HEK293 (cell line): ENCODE data around the gene CSRNP2.

ENCODE experiments used
- GFI1B ChIP-seq: fragments of 450-650 bp; formaldehyde crosslinking; IDR thresholded peaks from 2 replicates; pipeline ENCODE4 v1.5.1; 2016; ENCODE audit warnings: missing biosample characterization, missing genetic modification characterization
- HIC1 ChIP-seq: fragments of 450-650 bp; formaldehyde crosslinking; IDR thresholded peaks from 2 replicates; pipeline ENCODE4 v1.5.1; 2016; ENCODE audit warnings: missing biosample characterization, missing genetic modification characterization
- INSM2 ChIP-seq: fragments of 450-650 bp; formaldehyde crosslinking; IDR thresholded peaks from 2 replicates; pipeline ENCODE4 v1.5.1; 2016; ENCODE audit warnings: missing biosample characterization, missing genetic modification characterization
- KLF9 ChIP-seq: fragments of 450-650 bp; formaldehyde crosslinking; IDR thresholded peaks from 2 replicates; pipeline ENCODE4 v1.5.1; 2016; ENCODE audit warnings: missing biosample characterization, missing genetic modification characterization, low read depth
- MEIS1 ChIP-seq: sonication (generic); formaldehyde crosslinking; IDR thresholded peaks from 2 replicates; pipeline ENCODE4 v1.8.1; 2022; ENCODE audit warnings: missing genetic modification reagents, mild to moderate bottlenecking, borderline replicate concordance
- OSR2 ChIP-seq: fragments of 450-650 bp; formaldehyde crosslinking; IDR thresholded peaks from 2 replicates; pipeline ENCODE4 v1.5.1; 2016; ENCODE audit warnings: missing biosample characterization, missing genetic modification characterization
- PRDM1 ChIP-seq: fragments of 450-650 bp; formaldehyde crosslinking; IDR thresholded peaks from 2 replicates; pipeline ENCODE4; 2016; ENCODE audit warnings: missing biosample characterization, missing genetic modification characterization
- REPIN1 ChIP-seq: fragments of 450-650 bp; formaldehyde crosslinking; IDR thresholded peaks from 2 replicates; pipeline ENCODE4 v1.5.1; 2017; ENCODE audit warnings: missing biosample characterization, missing genetic modification characterization, low read depth
- SCRT1 ChIP-seq: fragments of 450-650 bp; formaldehyde crosslinking; IDR thresholded peaks from 2 replicates; pipeline ENCODE4 v1.5.1; 2016; ENCODE audit warnings: missing biosample characterization, missing genetic modification characterization, borderline replicate concordance
- SETDB1 ChIP-seq: IDR thresholded peaks from one replicate; pipeline ENCODE4 v1.6.1; 2017; ENCODE audit warnings: mild to moderate bottlenecking, low read length, moderate library complexity, mixed read lengths; ENCODE audit not compliant: insufficient read length
- SP2 ChIP-seq: fragments of 450-650 bp; formaldehyde crosslinking; IDR thresholded peaks from 2 replicates; pipeline ENCODE4 v1.5.1; 2016; ENCODE audit warnings: missing biosample characterization, missing genetic modification characterization
- SP3 ChIP-seq: fragments of 450-650 bp; formaldehyde crosslinking; IDR thresholded peaks from 2 replicates; pipeline ENCODE4 v1.5.1; 2016; ENCODE audit warnings: missing biosample characterization, missing genetic modification characterization
- ZBTB17 ChIP-seq: fragments of 450-650 bp; formaldehyde crosslinking; IDR thresholded peaks from 2 replicates; pipeline ENCODE4 v1.5.1; 2016; ENCODE audit warnings: missing biosample characterization, missing genetic modification characterization
- ZBTB48 ChIP-seq: fragments of 450-650 bp; formaldehyde crosslinking; IDR thresholded peaks from 2 replicates; pipeline ENCODE4 v1.5.1; 2016; ENCODE audit warnings: missing biosample characterization, missing genetic modification characterization
- ZFP3 ChIP-seq: fragments of 450-650 bp; formaldehyde crosslinking; IDR thresholded peaks from 2 replicates; pipeline ENCODE4 v1.5.1; 2016; ENCODE audit warnings: low read depth, missing biosample characterization, missing genetic modification characterization
- ZNF121 ChIP-seq: fragments of 450-650 bp; formaldehyde crosslinking; IDR thresholded peaks from 2 replicates; pipeline ENCODE4 v1.5.1; 2016; ENCODE audit warnings: missing biosample characterization, missing genetic modification characterization
- ZNF146 ChIP-seq: fragments of 450-650 bp; formaldehyde crosslinking; IDR thresholded peaks from 2 replicates; pipeline ENCODE4 v1.5.1; 2016; ENCODE audit warnings: missing biosample characterization, missing genetic modification characterization
- ZNF19 ChIP-seq: fragments of 450-650 bp; formaldehyde crosslinking; IDR thresholded peaks from 2 replicates; pipeline ENCODE4; 2016; ENCODE audit warnings: missing biosample characterization, missing genetic modification characterization, low read depth
- ZNF350 ChIP-seq: fragments of 450-650 bp; formaldehyde crosslinking; IDR thresholded peaks from 2 replicates; pipeline ENCODE4 v1.5.0; 2017; ENCODE audit warnings: missing biosample characterization, mild to moderate bottlenecking, missing genetic modification characterization
- ZNF423 ChIP-seq: fragments of 450-650 bp; formaldehyde crosslinking; IDR thresholded peaks from 2 replicates; pipeline ENCODE4 v1.5.1; 2016; ENCODE audit warnings: missing biosample characterization, missing genetic modification characterization
- ZNF426 ChIP-seq: fragments of 450-650 bp; formaldehyde crosslinking; IDR thresholded peaks from 2 replicates; pipeline ENCODE4 v1.5.1; 2017; ENCODE audit warnings: missing biosample characterization, missing genetic modification characterization, mild to moderate bottlenecking, inconsistent platforms, moderate library complexity
- ZNF488 ChIP-seq: fragments of 450-650 bp; formaldehyde crosslinking; IDR thresholded peaks from 2 replicates; pipeline ENCODE4 v1.5.1; 2016; ENCODE audit warnings: missing biosample characterization, missing genetic modification characterization
- ZNF600 ChIP-seq: fragments of 450-650 bp; formaldehyde crosslinking; IDR thresholded peaks from 2 replicates; pipeline ENCODE4 v1.5.1; 2016; ENCODE audit warnings: missing biosample characterization, missing genetic modification characterization
- ZNF624 ChIP-seq: fragments of 450-650 bp; formaldehyde crosslinking; IDR thresholded peaks from 2 replicates; pipeline ENCODE4 v1.5.1; 2017; ENCODE audit warnings: missing biosample characterization, missing genetic modification characterization
- ZNF626 ChIP-seq: fragments of 450-650 bp; sonication (Bioruptor Pico); formaldehyde crosslinking; IDR thresholded peaks from 2 replicates; pipeline ENCODE4 v1.5.1; 2018; ENCODE audit warnings: missing biosample characterization, missing genetic modification characterization, inconsistent platforms
- ZNF664 ChIP-seq: fragments of 450-650 bp; formaldehyde crosslinking; IDR thresholded peaks from 2 replicates; pipeline ENCODE4 v1.5.1; 2016; ENCODE audit warnings: missing biosample characterization, missing genetic modification characterization
- ZNF670 ChIP-seq: fragments of 450-650 bp; formaldehyde crosslinking; IDR thresholded peaks from 2 replicates; pipeline ENCODE4 v1.5.1; 2016; ENCODE audit warnings: missing biosample characterization, missing genetic modification characterization, low read depth
- ZNF677 ChIP-seq: fragments of 450-650 bp; IDR thresholded peaks from 2 replicates; pipeline ENCODE4 v1.5.0; 2018; ENCODE audit warnings: missing biosample characterization, mild to moderate bottlenecking, missing genetic modification characterization, moderate library complexity
- ZNF701 ChIP-seq: fragments of 450-650 bp; formaldehyde crosslinking; IDR thresholded peaks from 2 replicates; pipeline ENCODE4 v1.5.1; 2016; ENCODE audit warnings: missing biosample characterization, missing genetic modification characterization
- ZNF76 ChIP-seq: fragments of 450-650 bp; formaldehyde crosslinking; IDR thresholded peaks from 2 replicates; pipeline ENCODE4; 2016; ENCODE audit warnings: low read depth, missing biosample characterization, missing genetic modification characterization, borderline replicate concordance
- ZNF776 ChIP-seq: fragments of 450-650 bp; formaldehyde crosslinking; IDR thresholded peaks from 2 replicates; pipeline ENCODE4 v1.5.0; 2017; ENCODE audit warnings: missing biosample characterization, missing genetic modification characterization, borderline replicate concordance
- ZNF777 ChIP-seq: fragments of 450-650 bp; formaldehyde crosslinking; IDR thresholded peaks from 2 replicates; pipeline ENCODE4 v1.5.1; 2017; ENCODE audit warnings: missing biosample characterization, missing genetic modification characterization, borderline replicate concordance
- ZNF792 ChIP-seq: fragments of 450-650 bp; formaldehyde crosslinking; IDR thresholded peaks from 2 replicates; pipeline ENCODE4 v1.5.1; 2016; ENCODE audit warnings: missing biosample characterization, missing genetic modification characterization
- TF ChIP-seq, protein P1 (sequence below): IDR thresholded peaks from 2 replicates; pipeline ENCODE4 v1.6.1; 2011; ENCODE audit warnings: mild to moderate bottlenecking, low read depth, low read length, borderline replicate concordance
- TF ChIP-seq, protein P2 (sequence below): fragments of 450-650 bp; formaldehyde crosslinking; IDR thresholded peaks from 2 replicates; pipeline ENCODE4 v1.5.1; 2016; ENCODE audit warnings: missing biosample characterization, missing genetic modification characterization

Gene CSRNP2

GRCh38 chr12:51025836-51026638 is 57.4 kb downstream of the CSRNP2 start, which contains the start of gene SLC11A2 (continued):
- 0 out of 2 replicates have a peak, but pooled peaks have one; percentile 54 for TF ChIP-seq ZNF423 (tag by site-specific recombination)
- TF ChIP-seq ZNF146 = peak; percentile 53
- no peak for TF ChIP-seq ZFP3 (tag by site-specific recombination)
- no peak for TF ChIP-seq ZNF488 (tag by site-specific recombination)
- no peak for TF ChIP-seq ZNF19 (tag by site-specific recombination)
- peak; percentile 93 for TF ChIP-seq SP2 (tag by site-specific recombination)
- 0 out of 2 replicates have a peak, but pooled peaks have one; percentile 69 for TF ChIP-seq REPIN1 (tag by site-specific recombination)
- TF ChIP-seq SP3 (tag by site-specific recombination) = peak; percentile 85
- peak; percentile 96 for TF ChIP-seq ZNF600
- TF ChIP-seq HIC1 = peak; percentile 100
- TF ChIP-seq ZNF701 (tag by site-specific recombination) = no peak
- TF ChIP-seq, protein P1, sequence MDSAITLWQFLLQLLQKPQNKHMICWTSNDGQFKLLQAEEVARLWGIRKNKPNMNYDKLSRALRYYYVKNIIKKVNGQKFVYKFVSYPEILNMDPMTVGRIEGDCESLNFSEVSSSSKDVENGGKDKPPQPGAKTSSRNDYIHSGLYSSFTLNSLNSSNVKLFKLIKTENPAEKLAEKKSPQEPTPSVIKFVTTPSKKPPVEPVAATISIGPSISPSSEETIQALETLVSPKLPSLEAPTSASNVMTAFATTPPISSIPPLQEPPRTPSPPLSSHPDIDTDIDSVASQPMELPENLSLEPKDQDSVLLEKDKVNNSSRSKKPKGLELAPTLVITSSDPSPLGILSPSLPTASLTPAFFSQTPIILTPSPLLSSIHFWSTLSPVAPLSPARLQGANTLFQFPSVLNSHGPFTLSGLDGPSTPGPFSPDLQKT = no peak
- no peak for TF ChIP-seq ZNF626 (tag by site-specific recombination)
- no peak for TF ChIP-seq ZNF426 (tag by site-specific recombination)
- TF ChIP-seq KLF9 (tag by site-specific recombination) = peak; percentile 93
- peak; percentile 81 for TF ChIP-seq ZBTB17 (tag by site-specific recombination)
- 0 out of 2 replicates have a peak, but pooled peaks have one; percentile 62 for TF ChIP-seq ZNF624
- peak; percentile 69; the same call in 1 of the 2 replicates for TF ChIP-seq SCRT1
- no peak for TF ChIP-seq ZNF776 (tag by site-specific recombination)
- TF ChIP-seq ZNF664 (tag by site-specific recombination) = no peak
- TF ChIP-seq, protein P2, sequence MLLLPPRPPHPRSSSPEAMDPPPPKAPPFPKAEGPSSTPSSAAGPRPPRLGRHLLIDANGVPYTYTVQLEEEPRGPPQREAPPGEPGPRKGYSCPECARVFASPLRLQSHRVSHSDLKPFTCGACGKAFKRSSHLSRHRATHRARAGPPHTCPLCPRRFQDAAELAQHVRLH = peak; percentile 61
- peak; percentile 97 for TF ChIP-seq ZBTB48
- no peak for TF ChIP-seq SETDB1
- no peak; the same call in 1 of the 2 replicates for TF ChIP-seq ZNF777
- TF ChIP-seq ZNF792 (tag by site-specific recombination) = 0 out of 2 replicates have a peak, but pooled peaks have one; percentile 28
- no peak for TF ChIP-seq ZNF677 (tag by site-specific recombination)
- TF ChIP-seq ZNF121 (tag by site-specific recombination) = peak; percentile 77; the same call in 1 of the 2 replicates
- 0 out of 2 replicates have a peak, but pooled peaks have one; percentile 24 for TF ChIP-seq GFI1B (tag by site-specific recombination)
- TF ChIP-seq ZNF670 = no peak
- peak; percentile 67; the same call in 1 of the 2 replicates for TF ChIP-seq ZNF76 (tag by site-specific recombination)
- no peak for TF ChIP-seq PRDM1 (tag by site-specific recombination)
- no peak for TF ChIP-seq MEIS1
- TF ChIP-seq INSM2 = peak; percentile 74; the same call in 1 of the 2 replicates
- no peak for TF ChIP-seq ZNF350 (tag by site-specific recombination)
- peak; percentile 89 for TF ChIP-seq OSR2
